Activated naive CD4-positive, alpha-beta T cell treated with anti-CD3 and anti-CD28 coated beads, Interleukin-2, amount 50 U/mL, for 72 hours (primary cell): Measurements from ENCODE around the gene KRT38. TPM values are rescaled to one million over a fixed set of nuclear protein-coding genes. Genes with fewer than 3 reads are reported as not detected.

Source experiments
- ATAC-seq, 2 donors: fragments of 150-1000 bp; cut with Tn5 transposase; 2 replicates each; pipeline ENCODE4 v1.10.0; 2021; ENCODE audit warnings: mild to moderate bottlenecking in 2 of 2, moderate library complexity in 2 of 2
- DNase-seq, 2 donors: peaks; one replicate each; pipeline ENCODE4 v3.0.0; 2021 to 2022; ENCODE audit warnings: low spot score in 2 of 2
- H3K27ac Mint-ChIP-seq, 2 donors: one replicate each; pipeline ENCODE4 v1.8.0; 2022; ENCODE audit warnings: mild to moderate bottlenecking in 2 of 2, mixed read lengths in 2 of 2
- H3K36me3 Mint-ChIP-seq, 2 donors: one replicate each; pipeline ENCODE4 v1.8.0; 2022; ENCODE audit warnings: mixed read lengths in 2 of 2
- H3K9me3 Mint-ChIP-seq, 2 donors: one replicate each; pipeline ENCODE4 v1.8.0; 2022; ENCODE audit warnings: mixed read lengths in 2 of 2
- total RNA-seq, 2 donors: library from RNA; stranded (reverse); gene quantifications; one replicate each; pipeline ENCODE4 v1.2.3, GENCODE V29; 2022

KRT38 gene
- total RNA-seq, 2 donors from 2014 or later, result not detected

- DNase-seq (no peak), ATAC-seq (no peak)
- H3K36me3 Mint-ChIP-seq, result no peaks in the 10 kb centered on the region
- no peaks in the 10 kb centered on the region for H3K9me3 Mint-ChIP-seq
- no peak overlapping the region for H3K27ac Mint-ChIP-seq
Measured at GRCh38 chr17:41394254-41394996, 46.4 kb downstream of the KRT38 start.

GRCh38 chr17:41393826-41394225, 47.0 kb downstream of the KRT38 start:
- no peak for ATAC-seq
- DNase-seq, result no peak
- Mint-ChIP-seq H3K36me3 (no peaks in the 10 kb centered on the region), H3K27ac (no peak overlapping the region), H3K9me3 (no peaks in the 10 kb centered on the region)

- H3K36me3 Mint-ChIP-seq, result no peaks in the 10 kb centered on the region
- no peak overlapping the region for H3K27ac Mint-ChIP-seq
- DNase-seq (no peak), ATAC-seq (no peak)
- H3K9me3 Mint-ChIP-seq, result peaks cover 0 to 4% of the 10 kb centered on the region in 2 donors
Measured at GRCh38 chr17:41393294-41393693, 47.5 kb downstream of the KRT38 start.

GRCh38 chr17:41392278-41392677, 48.5 kb downstream of the KRT38 start:
- peaks cover 0 to 9% of the 10 kb centered on the region in 2 donors for H3K9me3 Mint-ChIP-seq
- no peak overlapping the region for H3K27ac Mint-ChIP-seq
- H3K36me3 Mint-ChIP-seq, result peaks cover 0 to 4% of the 10 kb centered on the region in 2 donors
- no peak for DNase-seq
- ATAC-seq, result no peak

- Mint-ChIP-seq H3K27ac (no peak overlapping the region), H3K36me3 (peaks cover 3 to 10% of the 10 kb centered on the region in 2 donors), H3K9me3 (peaks cover 3 to 13% of the 10 kb centered on the region in 2 donors)
- ATAC-seq (no peak), DNase-seq (no peak)
Measured at GRCh38 chr17:41391535-41391934, 49.2 kb downstream of the KRT38 start.

GRCh38 chr17:41390411-41390938, 50.3 kb downstream of the KRT38 start:
- peaks cover 7 to 17% of the 10 kb centered on the region in 2 donors for H3K9me3 Mint-ChIP-seq
- H3K27ac Mint-ChIP-seq, result no peak overlapping the region
- H3K36me3 Mint-ChIP-seq, result peaks cover 7 to 14% of the 10 kb centered on the region in 2 donors
- ATAC-seq, result no peak
- DNase-seq, result no peak

- Mint-ChIP-seq H3K27ac (no peak overlapping the region), H3K9me3 (peaks cover 7 to 17% of the 10 kb centered on the region in 2 donors), H3K36me3 (peaks cover 7 to 14% of the 10 kb centered on the region in 2 donors)
- ATAC-seq, result no peak
- DNase-seq, result no peak
Measured at GRCh38 chr17:41387670-41388069, 53.1 kb downstream of the KRT38 start.

GRCh38 chr17:41386227-41386626, 54.6 kb downstream of the KRT38 start:
- DNase-seq, result no peak
- no peak for ATAC-seq
- Mint-ChIP-seq H3K27ac (no peak overlapping the region), H3K36me3 (peaks cover 7 to 14% of the 10 kb centered on the region in 2 donors), H3K9me3 (peaks cover 7 to 17% of the 10 kb centered on the region in 2 donors)

Other genes starting within 250 kb of the KRT38 start
- gene KRTAP9-2, start 214.3 kb downstream of the KRT38 start, total RNA-seq, result not detected
- not detected for gene KRTAP9-3, start 208.5 kb downstream of the KRT38 start, total RNA-seq
- not detected for gene KRTAP9-8, start 203.0 kb downstream of the KRT38 start, total RNA-seq
- gene KRTAP9-4, start 191.3 kb downstream of the KRT38 start, total RNA-seq, result not detected
- gene KRTAP9-9, start 185.6 kb downstream of the KRT38 start, total RNA-seq, result not detected
- not detected for gene KRTAP9-6, start 175.6 kb downstream of the KRT38 start, total RNA-seq
- not detected for gene KRTAP9-7, start 165.3 kb downstream of the KRT38 start, total RNA-seq
- gene KRTAP29-1, start 138.1 kb downstream of the KRT38 start, total RNA-seq, result not detected
- gene KRTAP16-1, start 131.7 kb downstream of the KRT38 start, total RNA-seq, result not detected
- not detected for gene KRTAP17-1, start 125.3 kb downstream of the KRT38 start, total RNA-seq
- not detected for gene KRT33A, start 90.2 kb downstream of the KRT38 start, total RNA-seq
- not detected for gene KRT33B, start 71.2 kb downstream of the KRT38 start, total RNA-seq
- gene KRT34, start 58.7 kb downstream of the KRT38 start, total RNA-seq, result not detected
- gene KRT31, start 43.4 kb downstream of the KRT38 start, total RNA-seq, result not detected
- gene KRT37, start 16.4 kb downstream of the KRT38 start, total RNA-seq, result not detected
- not detected for gene KRT32, start 26.4 kb upstream of the KRT38 start, total RNA-seq
- not detected for gene KRT35, start 40.2 kb upstream of the KRT38 start, total RNA-seq
- gene KRT36, start 48.9 kb upstream of the KRT38 start, total RNA-seq, result not detected
- not detected for gene KRT13, start 64.6 kb upstream of the KRT38 start, total RNA-seq
- not detected for gene KRT15, start 77.9 kb upstream of the KRT38 start, total RNA-seq
- not detected for gene KRT19, start 87.3 kb upstream of the KRT38 start, total RNA-seq
- gene KRT9, start 131.1 kb upstream of the KRT38 start, total RNA-seq, result not detected
- gene KRT14, start 145.9 kb upstream of the KRT38 start, total RNA-seq, result not detected
- not detected for gene KRT16, start 171.8 kb upstream of the KRT38 start, total RNA-seq
- gene KRT17, start 183.6 kb upstream of the KRT38 start, total RNA-seq, result under 1 TPM in 1 of 2 donors, not detected in 1; 0.50 TPM
- gene EIF1, start 247.9 kb upstream of the KRT38 start, total RNA-seq, result 1,000 to 10,000 TPM in 1 of 2 donors, 100 to 1,000 TPM in 1; 899 to 1,106 TPM